Muscle layer of duodenum (tissue), 2 donors: ENCODE measurements around the gene EFEMP1.
A peak's percentile ranks its signal among the peaks of the same experiment; 100 is the strongest.

Source experiments
- H3K27ac ChIP-seq: one replicate; pipeline ENCODE4 v1.7.0; 2013; ENCODE audit warnings: mild to moderate bottlenecking, low read length
- H3K27me3 ChIP-seq: one replicate; pipeline ENCODE4 v1.7.0; 2013; ENCODE audit warnings: low read depth, mild to moderate bottlenecking, control low read depth, low read length
- H3K36me3 ChIP-seq, 2 donors: one replicate each; pipeline ENCODE4 v1.7.0; 2013; ENCODE audit warnings: low read length in 2 of 2, control low read depth in 1 of 2, mild to moderate bottlenecking in 1 of 2; ENCODE audit not compliant: insufficient read depth in 2 of 2, control insufficient read depth in 1 of 2
- H3K4me1 ChIP-seq, 2 donors: one replicate each; pipeline ENCODE4 v1.7.0; 2013; ENCODE audit warnings: low read length in 2 of 2, mild to moderate bottlenecking in 2 of 2, control low read depth in 1 of 2, moderate library complexity in 1 of 2; ENCODE audit not compliant: insufficient read depth in 2 of 2, control insufficient read depth in 1 of 2
- H3K4me3 ChIP-seq, 2 donors: one replicate each; pipeline ENCODE4 v1.7.0; 2013; ENCODE audit warnings: low read length in 2 of 2, low read depth in 1 of 2, mild to moderate bottlenecking in 1 of 2
- H3K9me3 ChIP-seq, 2 donors: one replicate each; pipeline ENCODE4 v1.7.0; 2013; ENCODE audit warnings: low read length in 2 of 2, control low read depth in 1 of 2, mild to moderate bottlenecking in 1 of 2; ENCODE audit not compliant: control insufficient read depth in 1 of 2
- donor health status: healthy.

The EFEMP1 gene

GRCh38 chr2:55898386-55899040, 25.1 kb downstream of the EFEMP1 start:
- H3K4me1 ChIP-seq, result no peaks in the 10 kb centered on the region
- no peaks in the 10 kb centered on the region for H3K36me3 ChIP-seq
- no peak overlapping the region for H3K27ac ChIP-seq
- no peak overlapping the region for H3K4me3 ChIP-seq
- H3K9me3 ChIP-seq, result no peaks in the 10 kb centered on the region
- H3K27me3 ChIP-seq, result no peaks in the 10 kb centered on the region

- no peak overlapping the region for H3K4me3 ChIP-seq
- no peaks in the 10 kb centered on the region for H3K9me3 ChIP-seq
- H3K27me3 ChIP-seq, result no peaks in the 10 kb centered on the region
- no peaks in the 10 kb centered on the region for H3K36me3 ChIP-seq
- no peaks in the 10 kb centered on the region for H3K4me1 ChIP-seq
- H3K27ac ChIP-seq, result no peak overlapping the region
Observed at GRCh38 chr2:55896633-55897032, 26.9 kb downstream of the EFEMP1 start.

GRCh38 chr2:55894720-55895119, 28.9 kb downstream of the EFEMP1 start:
- no peak overlapping the region for H3K4me3 ChIP-seq
- H3K4me1 ChIP-seq, result no peaks in the 10 kb centered on the region
- no peaks in the 10 kb centered on the region for H3K27me3 ChIP-seq
- H3K36me3 ChIP-seq, result no peaks in the 10 kb centered on the region
- H3K27ac ChIP-seq, result no peak overlapping the region
- H3K9me3 ChIP-seq, result no peaks in the 10 kb centered on the region

GRCh38 chr2:55891671-55892094, 31.9 kb downstream of the EFEMP1 start:
- Histone ChIP-seq H3K27me3 (no peaks in the 10 kb centered on the region), H3K9me3 (no peaks in the 10 kb centered on the region), H3K27ac (no peak overlapping the region), H3K4me3 (no peak overlapping the region), H3K36me3 (no peaks in the 10 kb centered on the region), H3K4me1 (no peaks in the 10 kb centered on the region)

- H3K27me3 ChIP-seq, result no peaks in the 10 kb centered on the region
- H3K9me3 ChIP-seq, result no peaks in the 10 kb centered on the region
- H3K36me3 ChIP-seq, result peaks cover 0 to 6% of the 10 kb centered on the region in 2 donors
- no peak overlapping the region for H3K4me3 ChIP-seq
- no peaks in the 10 kb centered on the region for H3K4me1 ChIP-seq
- no peak overlapping the region for H3K27ac ChIP-seq
Observed at GRCh38 chr2:55888936-55889335, 34.6 kb downstream of the EFEMP1 start.

GRCh38 chr2:55887901-55888624, 35.5 kb downstream of the EFEMP1 start:
- Histone ChIP-seq H3K27ac (no peak overlapping the region), H3K4me1 (no peaks in the 10 kb centered on the region), H3K36me3 (peaks cover 0 to 6% of the 10 kb centered on the region in 2 donors)

GRCh38 chr2:55887351-55887750, 36.2 kb downstream of the EFEMP1 start:
- H3K4me1 ChIP-seq, result no peaks in the 10 kb centered on the region
- peaks cover 0 to 6% of the 10 kb centered on the region in 2 donors for H3K36me3 ChIP-seq
- no peak overlapping the region for H3K27ac ChIP-seq
- no peaks in the 10 kb centered on the region for H3K9me3 ChIP-seq
- H3K4me3 ChIP-seq, result no peak overlapping the region
- no peaks in the 10 kb centered on the region for H3K27me3 ChIP-seq

More at GRCh38 chr2:55887901-55888624, 35.5 kb downstream of the EFEMP1 start:
- no peaks in the 10 kb centered on the region for H3K27me3 ChIP-seq
- H3K9me3 ChIP-seq, result no peaks in the 10 kb centered on the region
- no peak overlapping the region for H3K4me3 ChIP-seq

- H3K27ac ChIP-seq, result peak overlapping the region; percentile 58
Observed at GRCh38 chr2:55885944-55886281, 37.7 kb downstream of the EFEMP1 start.

GRCh38 chr2:55885127-55885943, 38.2 kb downstream of the EFEMP1 start:
- H3K36me3 ChIP-seq, result peaks cover 0 to 6% of the 10 kb centered on the region in 2 donors
- H3K4me1 ChIP-seq, result no peaks in the 10 kb centered on the region
- no peaks in the 10 kb centered on the region for H3K27me3 ChIP-seq
- no peak overlapping the region for H3K4me3 ChIP-seq
- H3K9me3 ChIP-seq, result no peaks in the 10 kb centered on the region
- peak overlapping the region; percentile 58 for H3K27ac ChIP-seq

More at GRCh38 chr2:55885944-55886281, 37.7 kb downstream of the EFEMP1 start:
- Histone ChIP-seq H3K9me3 (no peaks in the 10 kb centered on the region), H3K4me1 (no peaks in the 10 kb centered on the region), H3K27me3 (no peaks in the 10 kb centered on the region), H3K4me3 (no peak overlapping the region), H3K36me3 (peaks cover 0 to 6% of the 10 kb centered on the region in 2 donors)

- peaks cover 0 to 6% of the 10 kb centered on the region in 2 donors for H3K36me3 ChIP-seq
- no peaks in the 10 kb centered on the region for H3K4me1 ChIP-seq
- no peaks in the 10 kb centered on the region for H3K27me3 ChIP-seq
- no peak overlapping the region for H3K4me3 ChIP-seq
- H3K27ac ChIP-seq, result no peak overlapping the region
- H3K9me3 ChIP-seq, result no peaks in the 10 kb centered on the region
Observed at GRCh38 chr2:55883829-55884228, 39.8 kb downstream of the EFEMP1 start.

GRCh38 chr2:55883357-55883756, 40.2 kb downstream of the EFEMP1 start:
- Histone ChIP-seq H3K27me3 (no peaks in the 10 kb centered on the region), H3K4me1 (no peaks in the 10 kb centered on the region), H3K36me3 (peaks cover 0 to 6% of the 10 kb centered on the region in 2 donors), H3K27ac (no peak overlapping the region), H3K9me3 (no peaks in the 10 kb centered on the region), H3K4me3 (no peak overlapping the region)
